GM19438 (cell line): Measurements from ENCODE around the gene LIN37.

Experiments
- ATAC-seq: cut with Tn5 transposase; IDR thresholded peaks from one replicate; pipeline ENCODE4 v1.9.1; 2021; ENCODE audit warnings: low read depth; ENCODE audit not compliant: unreplicated experiment

LIN37 gene

GRCh38 chr19:35748106-35749020 is at the start of gene LIN37:
LIN37 (plus strand) TSS chr19:35748576; CDS start chr19:35748725, 149 bp downstream.
- peak; percentile 65 for ATAC-seq

DNA sequence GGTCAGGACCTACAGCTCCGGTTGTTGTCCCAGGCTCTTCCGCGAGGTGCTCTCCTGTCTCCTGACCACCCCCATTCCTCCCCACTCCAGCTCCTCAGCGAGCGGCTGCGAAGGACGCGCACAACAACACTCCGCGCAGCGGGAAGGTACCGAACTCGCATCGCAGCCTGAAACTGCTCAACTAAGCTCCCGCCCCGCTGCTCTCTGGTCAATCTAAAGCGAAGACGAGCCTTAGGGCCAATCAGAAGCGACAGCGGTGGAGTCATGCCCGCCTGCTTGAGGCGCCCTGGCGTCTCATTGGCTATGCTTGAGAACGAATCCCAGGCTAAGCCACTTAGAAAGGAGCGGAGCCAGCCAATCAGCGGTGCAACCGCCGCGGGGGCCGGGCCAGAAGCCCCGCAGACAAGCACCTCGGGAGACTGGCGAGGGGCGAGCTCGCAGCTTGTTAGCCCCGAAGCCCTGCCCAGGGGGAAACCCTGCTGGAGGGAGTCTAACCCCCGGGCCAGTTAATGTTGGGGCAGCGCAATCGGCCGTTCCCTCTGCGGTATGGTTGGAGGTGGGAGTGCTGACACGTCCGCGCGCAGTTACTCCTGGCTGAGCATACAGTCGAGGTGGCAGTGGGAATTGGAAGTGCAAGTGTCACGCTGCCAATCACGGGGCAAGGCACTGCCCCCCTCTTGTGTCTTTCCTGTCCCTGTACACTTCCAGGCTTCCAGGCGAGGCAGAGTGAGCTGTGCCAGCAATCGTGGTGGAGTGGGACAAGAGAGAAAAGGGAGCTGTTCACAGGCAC is 46.0 kb upstream of the LIN37 start:
- ATAC-seq = peak; percentile 93

DNA sequence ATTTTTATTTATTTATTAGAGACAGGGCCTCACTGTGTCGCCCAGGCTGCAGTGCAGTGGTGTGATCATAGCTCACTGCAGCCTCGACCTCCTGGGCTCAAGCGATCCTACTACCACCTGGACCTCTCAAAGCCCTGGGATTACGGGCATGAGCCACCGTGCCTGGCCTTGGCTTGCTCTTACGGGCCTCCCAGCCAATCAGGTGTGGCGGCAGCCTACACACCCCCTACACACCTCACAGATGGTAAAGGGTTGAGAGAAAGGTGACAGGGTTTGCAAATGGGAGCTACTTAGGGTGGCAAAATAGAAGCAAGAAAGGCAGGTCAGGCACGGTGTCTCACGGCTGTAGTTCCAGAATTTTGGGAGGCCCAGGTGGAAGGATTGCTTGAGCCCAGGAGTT is 45.0 kb upstream of the LIN37 start:
- ATAC-seq = no peak

DNA sequence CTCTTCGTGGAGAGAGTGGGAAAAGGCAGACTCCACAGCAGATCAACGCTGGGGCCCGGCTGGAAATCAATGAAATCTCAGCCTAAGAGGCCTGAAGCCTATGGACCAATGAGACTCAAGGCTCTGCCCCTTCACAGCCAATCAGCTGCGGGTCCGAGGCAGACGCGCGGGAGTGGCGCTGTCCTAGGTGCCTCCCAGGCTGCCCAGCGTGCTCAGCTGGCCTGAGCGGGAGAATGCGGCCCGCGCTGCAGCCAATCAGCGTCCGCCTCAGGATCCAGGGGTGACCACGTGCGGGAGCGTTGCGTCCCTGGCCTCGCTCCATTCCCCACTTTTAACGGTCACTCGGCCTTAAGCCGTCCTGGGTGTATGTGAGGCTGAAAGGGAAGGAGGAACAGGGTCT is 44.2 kb upstream of the LIN37 start, which contains the start of gene ZBTB32:
TSS of gene ZBTB32 (plus strand) at position 341 of the 400 bp plus-strand sequence. CDS start 10,069 bp downstream, outside the sequence.
- no peak for ATAC-seq

- no peak for ATAC-seq
Observed at GRCh38 chr19:35708391-35708790, 40.0 kb upstream of the LIN37 start.

DNA sequence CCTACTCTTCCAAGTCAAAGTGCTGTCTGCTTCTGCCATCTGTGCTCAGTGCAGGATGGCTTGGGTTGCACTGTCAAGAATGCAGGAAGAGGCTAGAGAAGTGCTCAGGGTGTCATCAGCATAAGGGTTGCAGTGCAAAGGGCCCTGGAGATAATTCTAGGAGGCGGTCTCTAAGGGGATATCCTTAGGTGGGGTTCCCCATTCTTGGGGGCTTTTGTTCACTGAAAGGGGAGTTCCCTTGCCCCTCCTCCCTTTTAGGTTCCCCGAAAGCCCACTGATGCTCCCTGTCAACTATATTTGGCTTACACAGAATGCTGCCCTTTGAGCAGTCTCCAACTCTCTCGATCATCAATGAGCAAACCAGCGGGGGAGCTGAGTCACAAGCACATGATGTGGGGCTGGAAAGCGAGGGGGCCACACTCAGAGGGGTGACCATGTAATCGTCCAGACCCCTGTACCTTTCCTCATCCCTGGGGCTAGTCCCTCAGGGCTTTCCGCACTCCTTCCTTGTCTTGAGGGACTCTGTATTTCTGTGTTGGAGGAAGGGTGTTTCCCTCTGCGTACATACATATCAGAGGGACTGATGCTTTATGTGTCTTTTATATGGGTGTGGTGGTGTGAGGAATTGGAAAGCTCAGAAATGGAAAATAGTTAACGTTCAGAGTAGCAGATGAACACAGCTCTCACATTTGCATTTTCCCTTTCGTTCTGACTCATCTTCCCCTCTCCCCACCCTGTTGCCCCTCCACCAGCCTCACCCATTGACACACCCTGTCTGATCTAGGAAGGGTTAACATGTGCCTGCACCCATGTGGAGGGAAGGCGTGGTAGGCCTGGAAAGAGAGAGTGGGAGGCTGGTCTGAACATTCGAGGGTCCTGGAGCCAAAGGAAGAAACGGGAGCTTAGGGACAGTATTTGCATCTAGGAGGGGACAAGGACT is 37.3 kb upstream of the LIN37 start:
- ATAC-seq = no peak

DNA sequence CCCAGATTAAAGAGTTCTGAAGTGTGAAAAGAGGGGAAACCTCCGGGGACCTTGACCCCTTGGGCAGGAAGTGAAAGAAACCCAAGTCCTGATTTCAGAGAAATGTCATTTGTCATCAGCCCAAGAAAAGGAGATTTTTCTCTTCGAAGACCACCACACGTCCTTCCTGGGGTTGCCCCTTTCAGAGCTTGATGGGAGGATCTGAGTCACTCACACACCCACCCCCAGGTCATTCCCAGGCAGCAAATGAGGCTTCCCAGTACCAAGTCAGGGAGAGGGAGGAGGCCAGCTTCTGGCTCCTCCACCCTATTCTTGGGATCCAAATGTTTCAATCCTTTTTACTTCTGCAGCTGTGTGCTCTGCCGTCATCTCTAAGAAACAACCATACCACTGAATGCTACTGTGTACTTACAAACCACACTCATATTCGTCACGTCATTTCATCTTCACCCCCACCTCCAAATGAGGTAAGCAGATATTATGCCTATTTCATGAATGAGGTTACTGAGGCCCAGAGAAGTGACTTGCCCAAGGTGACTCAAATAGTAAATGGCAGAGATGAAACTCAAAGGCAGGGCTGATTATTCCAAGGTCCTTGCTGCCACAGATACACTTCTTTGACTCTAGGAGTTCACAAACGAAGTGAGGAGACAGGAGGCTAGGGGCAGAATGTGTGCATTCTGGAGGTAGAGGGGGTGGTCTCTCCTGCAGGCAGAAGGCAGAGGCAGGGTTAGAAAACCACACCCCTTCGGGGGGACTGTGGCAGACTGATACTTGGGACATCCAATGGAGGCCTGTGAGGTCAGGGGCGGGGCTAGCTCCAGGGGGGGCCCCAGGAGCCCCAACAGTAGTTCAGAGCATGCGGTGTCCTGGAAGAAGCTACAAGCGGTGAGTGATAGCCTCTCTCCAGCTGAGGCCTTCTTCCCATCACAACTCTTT is 35.5 kb upstream of the LIN37 start:
- no peak for ATAC-seq

- no peak for ATAC-seq
Observed at GRCh38 chr19:35713506-35713850, 34.9 kb upstream of the LIN37 start.

- no peak for ATAC-seq
Observed at GRCh38 chr19:35713904-35714495, 34.4 kb upstream of the LIN37 start.

GRCh38 chr19:35714601-35715354 is 33.6 kb upstream of the LIN37 start:
- ATAC-seq = no peak

DNA sequence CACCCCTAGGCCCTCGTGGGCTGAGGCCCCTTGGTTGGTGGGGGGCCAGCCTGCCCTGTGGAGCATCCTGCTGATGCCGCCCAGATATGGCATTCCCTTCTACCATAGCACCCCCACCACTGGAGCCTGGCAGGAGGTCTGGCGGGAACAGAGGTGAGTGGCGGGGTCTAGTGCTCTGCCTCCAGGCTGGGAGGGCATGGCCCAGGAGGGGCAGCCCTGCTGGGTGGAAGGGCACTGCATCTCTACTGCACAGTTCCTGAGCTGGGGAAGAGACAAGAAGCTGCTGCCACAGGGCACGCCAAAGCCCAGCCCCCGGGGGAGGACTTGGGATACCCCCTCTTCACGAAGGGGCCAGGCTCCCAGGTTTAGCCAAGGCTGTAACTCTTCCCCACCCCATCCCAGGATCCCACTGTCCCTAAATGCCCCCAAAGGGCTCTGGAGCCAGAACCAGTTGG is 33.0 kb upstream of the LIN37 start:
- no peak for ATAC-seq

- ATAC-seq = no peak
Observed at GRCh38 chr19:35715981-35716800, 32.2 kb upstream of the LIN37 start.

- ATAC-seq = peak; percentile 58
Observed at GRCh38 chr19:35716801-35717664, 31.3 kb upstream of the LIN37 start.

GRCh38 chr19:35717665-35718344 is 30.6 kb upstream of the LIN37 start, which contains the start of gene KMT2B:
KMT2B (plus strand) TSS chr19:35718003; CDS start chr19:35718019, 16 bp downstream.
- no peak for ATAC-seq

- no peak for ATAC-seq
Observed at GRCh38 chr19:35718345-35719041, 29.9 kb upstream of the LIN37 start.
